WERI-Rb-1 (cell line): ENCODE results near the gene USP6NL.

Experiments used
- DNase-seq: peaks from one replicate; pipeline ENCODE4 v3.0.0-alpha.2; 2020
- H3K27ac ChIP-seq: fragments of 250-450 bp; sonication (Bioruptor Pico); 2 replicates; pipeline ENCODE4 v1.5.1; 2020; ENCODE audit warnings: mild to moderate bottlenecking, moderate library complexity
- H3K27me3 ChIP-seq: fragments of 250-450 bp; sonication (Bioruptor Pico); 2 replicates; pipeline ENCODE4 v1.5.1; 2021; ENCODE audit warnings: mild to moderate bottlenecking, low read depth, moderate library complexity; ENCODE audit not compliant: insufficient read depth, severe bottlenecking
- H3K36me3 ChIP-seq: fragments of 250-450 bp; sonication (Bioruptor Pico); 2 replicates; pipeline ENCODE4 v1.5.1; 2020; ENCODE audit warnings: mild to moderate bottlenecking, moderate library complexity
- H3K4me3 ChIP-seq: 2 replicates; pipeline ENCODE4 v1.5.1; 2011; ENCODE audit warnings: low read depth, mild to moderate bottlenecking, control low read depth, low read length
- H3K9me3 ChIP-seq: fragments of 250-450 bp; sonication (Bioruptor Pico); 2 replicates; pipeline ENCODE4 v1.5.1; 2021; ENCODE audit warnings: mild to moderate bottlenecking, moderate library complexity; ENCODE audit not compliant: severe bottlenecking
- TF ChIP-seq, protein P1 (sequence below): IDR thresholded peaks from 2 replicates; pipeline ENCODE4 v1.5.1; 2011; ENCODE audit warnings: low read depth, mild to moderate bottlenecking, control low read depth, inconsistent platforms, low read length

USP6NL gene

DNA sequence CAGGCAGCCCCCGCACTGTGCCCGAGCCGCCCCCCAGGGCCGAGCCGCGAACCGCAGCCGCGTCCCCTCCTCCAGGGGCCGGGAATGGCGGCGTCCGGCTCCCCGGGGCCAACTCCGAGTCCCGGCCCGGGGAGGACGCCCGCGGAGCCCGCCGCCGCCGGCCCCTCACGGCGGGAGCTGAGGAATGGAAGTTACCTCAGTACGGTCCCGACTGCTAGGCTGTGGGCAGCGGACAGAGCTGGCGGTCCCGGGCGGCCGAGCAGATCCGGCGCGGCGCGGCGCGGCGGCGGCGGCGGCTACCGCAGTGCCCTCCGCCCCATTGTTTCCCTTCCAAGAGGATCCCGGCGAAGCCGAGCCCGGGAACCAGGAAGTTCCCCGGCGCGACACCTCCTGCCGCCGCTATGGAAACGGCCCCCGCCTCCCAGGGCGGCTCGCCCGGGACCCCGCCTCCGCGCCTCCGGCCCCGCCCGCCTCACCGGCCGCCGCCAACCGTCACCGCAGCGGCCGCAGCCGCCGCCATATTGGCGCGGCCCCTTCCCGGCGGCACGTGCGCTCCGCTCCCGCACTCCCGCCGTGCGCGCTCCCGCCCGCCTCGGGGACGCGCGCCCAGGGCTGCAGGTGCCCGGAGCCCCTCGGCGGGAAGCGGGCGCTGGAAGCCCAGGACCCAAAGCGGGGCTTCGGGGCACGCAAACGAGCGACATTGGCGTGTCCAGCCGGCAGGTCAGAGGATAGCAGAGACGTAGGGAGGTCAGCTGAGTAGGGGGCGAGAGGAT is at the start of gene USP6NL:
USP6NL (minus strand) TSS at position 403 of the 773 bp plus-strand sequence. CDS start 14,016 bp downstream, outside the sequence.
- peak; percentile 78 for DNase-seq

DNA sequence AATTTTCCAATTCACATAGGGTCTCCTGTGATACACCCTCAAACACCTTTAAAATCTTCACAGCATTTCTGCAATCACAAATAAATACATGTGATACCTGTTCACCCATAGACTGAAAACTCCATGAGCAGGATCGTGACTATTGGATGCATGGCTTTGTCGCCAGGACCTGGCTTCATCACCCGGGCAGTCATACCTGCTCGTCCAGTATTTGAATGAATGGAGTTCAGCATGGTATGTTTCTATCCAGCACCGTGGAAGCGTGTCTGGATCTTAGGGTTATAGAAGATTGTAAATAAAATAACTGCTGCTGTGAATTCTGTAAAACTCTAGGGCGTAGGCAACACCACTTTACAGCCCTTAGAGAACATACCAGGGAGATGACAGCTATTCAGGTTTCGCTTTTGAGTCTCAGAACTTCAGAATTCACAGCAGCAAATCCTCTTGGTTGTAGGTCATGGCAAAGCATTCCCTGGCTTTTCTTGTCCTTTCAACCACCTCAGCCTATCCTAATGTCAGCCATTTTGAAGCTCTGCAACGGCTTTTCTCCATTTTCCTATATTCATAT is 47.4 kb upstream of the USP6NL start:
- Histone ChIP-seq H3K36me3 (no peaks in the 10 kb centered on the region), H3K9me3 (no peaks in the 10 kb centered on the region), H3K27me3 (no peaks in the 10 kb centered on the region), H3K4me3 (no peak overlapping the region), H3K27ac (no peak overlapping the region)
- TF ChIP-seq, protein P1, sequence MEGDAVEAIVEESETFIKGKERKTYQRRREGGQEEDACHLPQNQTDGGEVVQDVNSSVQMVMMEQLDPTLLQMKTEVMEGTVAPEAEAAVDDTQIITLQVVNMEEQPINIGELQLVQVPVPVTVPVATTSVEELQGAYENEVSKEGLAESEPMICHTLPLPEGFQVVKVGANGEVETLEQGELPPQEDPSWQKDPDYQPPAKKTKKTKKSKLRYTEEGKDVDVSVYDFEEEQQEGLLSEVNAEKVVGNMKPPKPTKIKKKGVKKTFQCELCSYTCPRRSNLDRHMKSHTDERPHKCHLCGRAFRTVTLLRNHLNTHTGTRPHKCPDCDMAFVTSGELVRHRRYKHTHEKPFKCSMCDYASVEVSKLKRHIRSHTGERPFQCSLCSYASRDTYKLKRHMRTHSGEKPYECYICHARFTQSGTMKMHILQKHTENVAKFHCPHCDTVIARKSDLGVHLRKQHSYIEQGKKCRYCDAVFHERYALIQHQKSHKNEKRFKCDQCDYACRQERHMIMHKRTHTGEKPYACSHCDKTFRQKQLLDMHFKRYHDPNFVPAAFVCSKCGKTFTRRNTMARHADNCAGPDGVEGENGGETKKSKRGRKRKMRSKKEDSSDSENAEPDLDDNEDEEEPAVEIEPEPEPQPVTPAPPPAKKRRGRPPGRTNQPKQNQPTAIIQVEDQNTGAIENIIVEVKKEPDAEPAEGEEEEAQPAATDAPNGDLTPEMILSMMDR = no peak
- DNase-seq = no peak

More for the DNA sequence above, at the start of gene USP6NL:
- no peaks in the 10 kb centered on the region for H3K27me3 ChIP-seq
- TF ChIP-seq, protein P1 = no peak
- H3K9me3 ChIP-seq = no peaks in the 10 kb centered on the region
- H3K4me3 ChIP-seq = peak within 1 kb of the TSS; percentile 93
- peak within 1 kb of the TSS; percentile 82 for H3K27ac ChIP-seq
- no peaks in the 10 kb centered on the region for H3K36me3 ChIP-seq

DNA sequence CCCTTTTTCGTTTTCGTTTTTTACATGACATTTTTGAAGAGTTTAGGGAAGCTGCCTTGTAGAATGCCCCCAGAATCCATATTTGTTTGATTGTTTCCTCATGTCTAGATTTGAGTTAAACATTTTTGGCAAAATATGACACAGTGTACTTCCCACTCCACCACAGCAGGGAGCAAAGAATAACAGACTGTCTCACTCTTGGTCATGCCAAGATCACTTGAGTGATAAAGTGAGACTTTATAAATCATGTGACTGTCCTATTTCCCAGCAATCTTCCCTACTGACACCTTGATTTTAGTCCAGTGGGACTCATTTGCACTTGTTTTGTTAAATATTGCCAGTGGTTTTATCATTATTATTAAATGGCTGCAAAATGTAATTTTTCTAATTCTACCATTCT is 44.4 kb upstream of the USP6NL start:
- H3K27ac ChIP-seq = no peak overlapping the region
- no peaks in the 10 kb centered on the region for H3K36me3 ChIP-seq
- H3K27me3 ChIP-seq = no peaks in the 10 kb centered on the region
- TF ChIP-seq, protein P1 = no peak
- H3K4me3 ChIP-seq = no peak overlapping the region
- no peaks in the 10 kb centered on the region for H3K9me3 ChIP-seq
- no peak for DNase-seq

DNA sequence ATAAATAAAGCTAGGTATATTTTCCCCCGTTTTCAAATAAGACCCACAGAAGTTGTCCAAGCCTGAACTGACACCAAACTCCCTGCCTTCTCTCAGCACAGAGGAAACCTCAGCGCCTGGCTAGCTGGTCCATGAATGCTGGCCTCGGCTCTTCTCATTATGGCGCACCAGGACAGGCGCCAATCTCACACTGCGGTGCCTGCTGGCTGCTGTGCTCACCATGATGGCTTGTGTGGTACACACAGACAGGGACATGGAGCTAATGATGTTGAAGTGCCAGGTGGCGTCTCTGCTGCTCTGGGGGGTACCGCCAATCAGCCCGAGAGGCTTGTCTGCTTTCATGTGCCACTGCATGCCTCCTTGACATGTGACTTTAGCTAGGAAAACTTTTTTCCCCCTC is 43.2 kb upstream of the USP6NL start:
- no peaks in the 10 kb centered on the region for H3K9me3 ChIP-seq
- H3K27ac ChIP-seq = no peak overlapping the region
- no peak for DNase-seq
- no peaks in the 10 kb centered on the region for H3K27me3 ChIP-seq
- TF ChIP-seq, protein P1 = no peak
- H3K36me3 ChIP-seq = no peaks in the 10 kb centered on the region
- H3K4me3 ChIP-seq = no peak overlapping the region

DNA sequence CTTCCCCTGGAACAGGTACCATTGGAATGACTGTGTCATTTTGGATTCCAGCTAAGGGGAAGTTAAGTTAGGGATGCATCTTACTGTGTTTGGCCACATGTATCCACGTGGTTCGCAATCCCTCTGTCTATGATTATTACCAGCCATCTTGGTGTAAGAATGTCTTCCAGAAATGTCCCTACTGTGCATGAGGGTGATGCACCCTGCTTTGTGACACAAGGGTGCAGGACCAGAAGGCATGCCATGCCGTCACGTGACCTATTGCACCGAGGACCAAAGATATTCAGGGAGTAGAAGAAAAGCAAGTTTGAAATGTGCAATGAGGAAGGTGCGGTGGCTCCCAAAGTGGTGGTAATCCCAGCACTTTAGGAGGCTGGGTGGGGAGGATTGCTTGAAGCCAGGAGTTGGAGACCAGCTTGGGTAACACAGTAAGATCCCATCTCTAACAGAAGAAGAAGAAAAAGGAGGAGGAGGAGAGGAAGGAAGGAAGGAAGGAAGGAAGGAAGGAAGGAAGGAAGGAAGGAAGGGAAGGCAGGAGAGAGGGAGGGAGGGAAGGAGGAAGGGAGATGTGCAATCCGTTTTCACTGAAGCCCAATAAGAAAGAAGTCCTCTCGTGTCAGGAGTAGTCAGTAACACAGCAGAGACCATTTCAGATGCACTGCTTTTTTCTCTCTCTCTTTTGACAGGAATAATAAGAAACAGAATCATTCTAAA is 42.5 kb upstream of the USP6NL start:
- TF ChIP-seq, protein P1 = no peak
- no peak for DNase-seq
- Histone ChIP-seq H3K27ac (no peak overlapping the region), H3K4me3 (no peak overlapping the region), H3K36me3 (no peaks in the 10 kb centered on the region), H3K9me3 (no peaks in the 10 kb centered on the region), H3K27me3 (no peaks in the 10 kb centered on the region)
